Astrocyte of the cerebellum (primary cell): ENCODE results near the gene DYNC2I2.
A peak's percentile ranks its signal among the peaks of the same experiment; 100 is the strongest.

Experiments used
- DNase-seq: peaks from one replicate; pipeline ENCODE4 v3.0.0-alpha.2; 2011; ENCODE audit warnings: low read depth
- H3K4me3 ChIP-seq: 2 replicates; pipeline ENCODE4 v1.5.1; 2011; ENCODE audit warnings: mild to moderate bottlenecking, low read depth, low read length, moderate library complexity
- in situ Hi-C: cut with HindIII; loops from 2 replicates; pipeline ENCODE4 v1.10.0; 2017; ENCODE audit warnings: low sequenced_read_pairs
- TF ChIP-seq, protein P1 (sequence below): IDR thresholded peaks from 2 replicates; pipeline ENCODE4 v1.5.1; 2012; ENCODE audit warnings: low read length, low read depth, moderate library complexity, mild to moderate bottlenecking; ENCODE audit errors: missing control alignments

The DYNC2I2 gene

DNA sequence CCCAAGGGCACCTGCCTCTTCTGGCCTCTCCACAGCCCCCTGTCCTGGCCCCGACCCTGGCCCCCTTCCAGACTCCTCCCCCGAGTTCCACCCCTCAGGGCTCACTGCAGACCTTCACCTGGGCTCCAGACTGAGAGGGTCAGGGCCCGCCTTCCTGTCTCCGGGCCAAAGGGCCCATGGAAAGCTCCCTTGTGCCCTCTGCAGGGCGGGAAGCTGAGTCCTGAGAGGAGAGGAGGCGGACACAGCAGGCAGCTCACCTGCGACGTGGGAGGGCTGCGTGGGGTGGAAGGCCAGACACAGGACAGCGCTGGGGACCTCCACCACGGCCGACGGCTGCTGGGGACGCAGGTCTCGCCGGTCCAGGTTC lies 20.6 kb downstream of the DYNC2I2 start:
- no peak for DNase-seq
- in situ Hi-C loops: no loop called here

DNA sequence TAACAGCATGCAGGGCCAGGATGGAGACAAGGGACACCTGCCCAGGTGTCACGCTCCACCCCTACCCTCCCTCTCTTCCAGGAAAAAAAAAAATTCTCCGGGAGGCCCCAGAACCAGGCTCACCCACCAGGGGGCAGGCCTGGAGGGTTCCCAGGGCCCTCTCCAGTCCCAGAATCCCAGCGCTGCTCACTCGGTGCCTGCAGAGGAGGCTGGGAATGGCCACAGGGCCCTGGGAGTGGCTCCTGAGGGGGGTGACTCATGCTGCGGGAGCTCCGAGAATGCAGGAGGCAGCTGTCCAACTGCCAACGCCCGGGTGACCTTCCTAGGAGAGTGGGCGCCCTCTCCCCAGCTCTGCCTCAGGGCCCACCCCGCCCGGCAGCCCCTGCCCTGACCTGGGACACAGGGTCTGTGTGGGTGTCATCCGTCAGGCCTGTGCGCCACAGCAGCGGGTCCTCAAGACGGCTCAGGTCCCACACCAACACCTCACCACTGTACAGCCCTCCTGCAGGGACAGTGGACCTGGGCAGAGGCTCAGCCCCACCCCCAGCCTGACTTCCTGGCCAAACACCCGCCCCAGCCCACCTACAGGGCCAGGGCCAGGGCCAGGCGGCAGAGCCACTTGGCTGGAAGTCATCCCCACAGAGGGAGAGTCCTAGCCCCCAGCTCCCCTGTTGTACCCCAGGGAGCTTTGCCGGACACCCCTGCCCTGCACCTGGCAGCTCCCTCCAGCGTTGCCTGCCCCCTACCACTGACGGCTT lies 21.2 kb downstream of the DYNC2I2 start:
- TF ChIP-seq, protein P1, sequence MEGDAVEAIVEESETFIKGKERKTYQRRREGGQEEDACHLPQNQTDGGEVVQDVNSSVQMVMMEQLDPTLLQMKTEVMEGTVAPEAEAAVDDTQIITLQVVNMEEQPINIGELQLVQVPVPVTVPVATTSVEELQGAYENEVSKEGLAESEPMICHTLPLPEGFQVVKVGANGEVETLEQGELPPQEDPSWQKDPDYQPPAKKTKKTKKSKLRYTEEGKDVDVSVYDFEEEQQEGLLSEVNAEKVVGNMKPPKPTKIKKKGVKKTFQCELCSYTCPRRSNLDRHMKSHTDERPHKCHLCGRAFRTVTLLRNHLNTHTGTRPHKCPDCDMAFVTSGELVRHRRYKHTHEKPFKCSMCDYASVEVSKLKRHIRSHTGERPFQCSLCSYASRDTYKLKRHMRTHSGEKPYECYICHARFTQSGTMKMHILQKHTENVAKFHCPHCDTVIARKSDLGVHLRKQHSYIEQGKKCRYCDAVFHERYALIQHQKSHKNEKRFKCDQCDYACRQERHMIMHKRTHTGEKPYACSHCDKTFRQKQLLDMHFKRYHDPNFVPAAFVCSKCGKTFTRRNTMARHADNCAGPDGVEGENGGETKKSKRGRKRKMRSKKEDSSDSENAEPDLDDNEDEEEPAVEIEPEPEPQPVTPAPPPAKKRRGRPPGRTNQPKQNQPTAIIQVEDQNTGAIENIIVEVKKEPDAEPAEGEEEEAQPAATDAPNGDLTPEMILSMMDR: peak; percentile 82
- peak; percentile 89 for DNase-seq
- no peak overlapping the region for H3K4me3 ChIP-seq
- in situ Hi-C loops: no loop called here

More for the DNA sequence above, 20.6 kb downstream of the DYNC2I2 start:
- H3K4me3 ChIP-seq: no peak overlapping the region
- TF ChIP-seq, protein P1: peak; percentile 30

DNA sequence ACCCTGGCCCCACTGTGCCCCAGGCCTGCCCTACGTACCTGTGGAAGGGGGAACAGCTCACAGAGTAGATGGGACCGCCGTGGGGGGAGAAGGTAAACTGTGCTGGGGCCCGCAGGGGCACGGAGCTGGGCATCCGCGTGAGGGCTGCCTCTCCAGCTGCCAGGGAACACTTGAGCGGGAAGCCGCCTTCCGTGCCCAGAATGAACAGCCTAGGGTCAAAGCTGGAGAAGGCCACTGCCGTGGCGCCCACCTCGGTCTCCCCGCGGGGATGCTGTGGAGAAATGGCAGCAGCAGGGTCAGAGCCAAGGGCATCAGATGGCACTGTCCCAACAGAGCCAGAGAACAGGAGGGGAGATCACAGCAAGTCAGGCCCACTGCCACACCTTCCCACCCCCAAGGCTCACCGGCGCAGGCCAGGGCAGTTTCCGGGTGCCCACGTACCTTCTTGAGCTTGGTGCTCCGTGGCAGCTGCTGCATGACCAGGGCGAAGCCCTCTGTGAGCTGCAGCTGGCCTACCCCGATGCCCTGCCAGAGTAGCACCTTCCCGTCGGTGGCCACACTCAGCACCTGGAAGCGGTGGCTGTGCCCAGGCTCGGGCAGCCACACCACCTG lies 21.9 kb downstream of the DYNC2I2 start:
- TF ChIP-seq, protein P1: no peak
- no peak overlapping the region for H3K4me3 ChIP-seq
- in situ Hi-C loops: no loop called here
- DNase-seq: no peak

DNA sequence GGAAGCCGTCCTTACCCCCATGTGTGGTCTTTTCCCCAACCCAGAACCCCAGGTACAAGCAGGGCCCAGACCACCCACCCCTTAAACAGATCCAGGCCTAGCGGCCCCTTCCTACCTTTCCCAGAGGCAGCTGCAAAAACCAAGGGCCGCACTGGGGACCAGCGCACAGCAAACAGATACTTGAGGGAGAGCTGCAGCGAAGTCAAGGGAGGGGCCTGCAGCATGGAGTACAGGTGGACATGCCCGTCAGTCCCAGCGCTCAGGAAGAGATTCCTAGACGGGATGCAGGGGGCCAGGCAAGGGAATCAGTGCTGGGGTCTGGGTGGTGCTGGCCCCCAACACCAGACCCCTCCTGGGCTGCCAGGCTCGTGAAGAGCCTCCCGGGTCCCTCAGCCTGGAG lies 22.5 kb downstream of the DYNC2I2 start:
- in situ Hi-C loops: no loop called here
- DNase-seq: no peak
- TF ChIP-seq, protein P1: no peak
- H3K4me3 ChIP-seq: no peak overlapping the region

DNA sequence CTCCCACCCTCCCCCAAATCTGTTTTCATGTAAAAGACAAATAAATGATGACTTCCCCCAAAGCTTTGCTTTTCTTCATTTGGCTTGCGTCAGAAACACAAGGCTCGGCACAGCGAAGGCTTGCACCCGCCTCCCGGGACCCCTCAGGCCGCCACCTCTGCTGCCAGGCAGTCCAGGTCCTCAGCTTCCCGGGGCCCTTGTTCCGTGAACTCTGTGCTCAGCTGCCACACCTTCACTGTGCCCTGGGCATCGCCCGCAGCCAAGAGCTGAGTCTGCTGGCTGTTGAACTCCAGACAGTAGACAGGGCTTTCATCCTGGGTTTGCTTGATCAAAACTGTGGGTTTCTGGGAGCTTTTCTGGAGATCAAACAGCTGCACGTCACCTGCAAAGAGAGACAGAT lies 23.0 kb downstream of the DYNC2I2 start:
- in situ Hi-C loops: no loop called here
- H3K4me3 ChIP-seq: no peak overlapping the region
- no peak for DNase-seq
- TF ChIP-seq, protein P1: no peak

DNA sequence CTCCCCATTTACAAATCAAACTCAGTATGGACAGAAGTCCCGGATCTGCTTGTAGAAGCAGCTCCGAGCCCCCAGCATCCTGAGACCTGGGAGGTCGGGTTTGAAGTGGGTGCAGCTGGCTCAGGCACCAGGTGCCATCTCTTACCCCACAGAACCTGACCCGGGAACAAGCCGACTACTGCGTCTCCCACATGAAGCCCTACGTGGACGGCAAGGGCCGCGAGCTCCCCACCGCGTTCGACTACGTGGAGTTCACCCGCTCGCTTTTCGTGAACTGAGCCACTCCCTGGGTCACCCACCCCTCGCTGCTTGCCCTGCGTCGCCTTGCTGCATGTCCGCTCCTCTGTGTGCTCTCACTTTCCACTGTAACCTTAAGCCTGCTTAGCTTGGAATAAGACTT lies 23.6 kb downstream of the DYNC2I2 start:
- H3K4me3 ChIP-seq: no peak overlapping the region
- TF ChIP-seq, protein P1: no peak
- DNase-seq: no peak
- in situ Hi-C loops: no loop called here
